Measurements from ENCODE around the gene ATPAF2.

ATPAF2 gene

GRCh38 chr17:18016426-18016825, 22.5 kb downstream of the ATPAF2 start:
- Histone ChIP-seq H3K4me2 (ENCODE audit: low read depth, low read length, poor library complexity, severe bottlenecking) (no peak overlapping the region), H3K9me3 (ENCODE audit: insufficient read depth, low read length) (no peaks in the 10 kb centered on the region), H3K79me2 (ENCODE audit: insufficient read depth, low read length) (no peaks in the 10 kb centered on the region), H3K27me3 (ENCODE audit: low read length) (no peaks in the 10 kb centered on the region), H3K4me3 (ENCODE audit: insufficient read depth, low read length, poor library complexity, severe bottlenecking) (no peak overlapping the region), H3K27ac (ENCODE audit: low read depth, low read length) (no peak overlapping the region), H2AFZ (ENCODE audit: low read depth, low read length, severe bottlenecking) (no peak overlapping the region), H4K20me1 (ENCODE audit: low read depth, low read length) (no peaks in the 10 kb centered on the region), H3K9me2 (replicated peaks; ENCODE audit: insufficient read depth, low read length) (no peaks in the 10 kb centered on the region), H3F3A (ENCODE audit: insufficient read depth) (no peaks in the 10 kb centered on the region), H3K9ac (ENCODE audit: low read length) (no peak overlapping the region), H3K36me3 (ENCODE audit: low read length) (no peaks in the 10 kb centered on the region)
- TF ChIP-seq, protein P1, sequence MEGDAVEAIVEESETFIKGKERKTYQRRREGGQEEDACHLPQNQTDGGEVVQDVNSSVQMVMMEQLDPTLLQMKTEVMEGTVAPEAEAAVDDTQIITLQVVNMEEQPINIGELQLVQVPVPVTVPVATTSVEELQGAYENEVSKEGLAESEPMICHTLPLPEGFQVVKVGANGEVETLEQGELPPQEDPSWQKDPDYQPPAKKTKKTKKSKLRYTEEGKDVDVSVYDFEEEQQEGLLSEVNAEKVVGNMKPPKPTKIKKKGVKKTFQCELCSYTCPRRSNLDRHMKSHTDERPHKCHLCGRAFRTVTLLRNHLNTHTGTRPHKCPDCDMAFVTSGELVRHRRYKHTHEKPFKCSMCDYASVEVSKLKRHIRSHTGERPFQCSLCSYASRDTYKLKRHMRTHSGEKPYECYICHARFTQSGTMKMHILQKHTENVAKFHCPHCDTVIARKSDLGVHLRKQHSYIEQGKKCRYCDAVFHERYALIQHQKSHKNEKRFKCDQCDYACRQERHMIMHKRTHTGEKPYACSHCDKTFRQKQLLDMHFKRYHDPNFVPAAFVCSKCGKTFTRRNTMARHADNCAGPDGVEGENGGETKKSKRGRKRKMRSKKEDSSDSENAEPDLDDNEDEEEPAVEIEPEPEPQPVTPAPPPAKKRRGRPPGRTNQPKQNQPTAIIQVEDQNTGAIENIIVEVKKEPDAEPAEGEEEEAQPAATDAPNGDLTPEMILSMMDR (IDR thresholded peaks at IDR 0.05; ENCODE audit: insufficient read depth, low read length, poor library complexity, severe bottlenecking) = no peak
- TF ChIP-seq EZH2phosphoT487 (conservative IDR thresholded peaks at IDR 0.05; ENCODE audit: low read length) = no peak

- TF ChIP-seq, protein P1 (IDR thresholded peaks at IDR 0.05; ENCODE audit: insufficient read depth, low read length, poor library complexity, severe bottlenecking) = no peak
- TF ChIP-seq EZH2phosphoT487 (conservative IDR thresholded peaks at IDR 0.05; ENCODE audit: low read length) = no peak
- no peaks in the 10 kb centered on the region for H3F3A ChIP-seq (ENCODE audit: insufficient read depth)
Observed at GRCh38 chr17:18015593-18015992, 23.4 kb downstream of the ATPAF2 start.

DNA sequence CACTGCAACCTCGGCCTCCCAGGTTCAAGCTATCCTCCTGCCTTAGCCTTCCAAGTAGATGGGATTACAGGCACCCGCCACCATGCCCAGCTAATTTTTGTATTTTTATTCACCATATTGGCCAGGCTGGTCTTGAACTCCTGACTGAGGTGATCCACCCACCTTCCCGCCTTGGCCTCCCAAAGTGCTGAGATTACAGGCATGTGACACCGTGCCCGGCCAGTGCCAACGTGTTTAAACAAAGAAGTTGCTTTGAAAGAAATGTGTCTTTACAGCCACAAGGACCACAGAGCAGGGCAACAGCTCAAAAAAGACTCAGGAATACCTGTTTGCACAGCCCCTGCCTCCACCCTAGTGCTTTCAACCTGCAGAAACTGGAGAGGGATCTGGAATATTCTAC, 25.0 kb downstream of the ATPAF2 start:
- no peak overlapping the region for H3K4me3 ChIP-seq (ENCODE audit: insufficient read depth, low read length, poor library complexity, severe bottlenecking)
- no peaks in the 10 kb centered on the region for H3K79me2 ChIP-seq (ENCODE audit: insufficient read depth, low read length)
- no peak overlapping the region for H2AFZ ChIP-seq (ENCODE audit: low read depth, low read length, severe bottlenecking)
- H3K9ac ChIP-seq (ENCODE audit: low read length) = no peak overlapping the region
- no peak overlapping the region for H3K4me2 ChIP-seq (ENCODE audit: low read depth, low read length, poor library complexity, severe bottlenecking)
- H3K36me3 ChIP-seq (ENCODE audit: low read length) = no peaks in the 10 kb centered on the region
- no peaks in the 10 kb centered on the region for H3K9me3 ChIP-seq (ENCODE audit: insufficient read depth, low read length)
- no peaks in the 10 kb centered on the region for H3K9me2 ChIP-seq (replicated peaks; ENCODE audit: insufficient read depth, low read length)
- no peaks in the 10 kb centered on the region for H3F3A ChIP-seq (ENCODE audit: insufficient read depth)
- no peaks in the 10 kb centered on the region for H3K27me3 ChIP-seq (ENCODE audit: low read length)
- H3K27ac ChIP-seq (ENCODE audit: low read depth, low read length) = no peak overlapping the region
- TF ChIP-seq EZH2phosphoT487 (conservative IDR thresholded peaks at IDR 0.05; ENCODE audit: low read length) = no peak
- TF ChIP-seq, protein P1 (IDR thresholded peaks at IDR 0.05; ENCODE audit: insufficient read depth, low read length, poor library complexity, severe bottlenecking) = no peak
- no peaks in the 10 kb centered on the region for H4K20me1 ChIP-seq (ENCODE audit: low read depth, low read length)

More at GRCh38 chr17:18015593-18015992, 23.4 kb downstream of the ATPAF2 start:
- H3K9ac ChIP-seq (ENCODE audit: low read length) = no peak overlapping the region
- H2AFZ ChIP-seq (ENCODE audit: low read depth, low read length, severe bottlenecking) = no peak overlapping the region
- no peaks in the 10 kb centered on the region for H3K79me2 ChIP-seq (ENCODE audit: insufficient read depth, low read length)
- H3K9me2 ChIP-seq (replicated peaks; ENCODE audit: insufficient read depth, low read length) = no peaks in the 10 kb centered on the region
- no peaks in the 10 kb centered on the region for H3K9me3 ChIP-seq (ENCODE audit: insufficient read depth, low read length)
- no peak overlapping the region for H3K4me2 ChIP-seq (ENCODE audit: low read depth, low read length, poor library complexity, severe bottlenecking)
- no peaks in the 10 kb centered on the region for H3K36me3 ChIP-seq (ENCODE audit: low read length)
- no peaks in the 10 kb centered on the region for H3K27me3 ChIP-seq (ENCODE audit: low read length)
- H3K4me3 ChIP-seq (ENCODE audit: insufficient read depth, low read length, poor library complexity, severe bottlenecking) = no peak overlapping the region
- no peaks in the 10 kb centered on the region for H4K20me1 ChIP-seq (ENCODE audit: low read depth, low read length)
- no peak overlapping the region for H3K27ac ChIP-seq (ENCODE audit: low read depth, low read length)
